Hematopoietic multipotent progenitor cell treated with erythropoietin and hydrocortisone succinate and interleukin-3 and kit ligand, for 4 days (in vitro differentiated cells): Measurements from ENCODE around the gene UROS.
A peak's percentile ranks its signal among the peaks of the same experiment; 100 is the strongest.

Experiments used
- DNase-seq: peaks from one replicate; pipeline ENCODE4 v3.0.0-alpha.2; 2015

UROS gene

DNA sequence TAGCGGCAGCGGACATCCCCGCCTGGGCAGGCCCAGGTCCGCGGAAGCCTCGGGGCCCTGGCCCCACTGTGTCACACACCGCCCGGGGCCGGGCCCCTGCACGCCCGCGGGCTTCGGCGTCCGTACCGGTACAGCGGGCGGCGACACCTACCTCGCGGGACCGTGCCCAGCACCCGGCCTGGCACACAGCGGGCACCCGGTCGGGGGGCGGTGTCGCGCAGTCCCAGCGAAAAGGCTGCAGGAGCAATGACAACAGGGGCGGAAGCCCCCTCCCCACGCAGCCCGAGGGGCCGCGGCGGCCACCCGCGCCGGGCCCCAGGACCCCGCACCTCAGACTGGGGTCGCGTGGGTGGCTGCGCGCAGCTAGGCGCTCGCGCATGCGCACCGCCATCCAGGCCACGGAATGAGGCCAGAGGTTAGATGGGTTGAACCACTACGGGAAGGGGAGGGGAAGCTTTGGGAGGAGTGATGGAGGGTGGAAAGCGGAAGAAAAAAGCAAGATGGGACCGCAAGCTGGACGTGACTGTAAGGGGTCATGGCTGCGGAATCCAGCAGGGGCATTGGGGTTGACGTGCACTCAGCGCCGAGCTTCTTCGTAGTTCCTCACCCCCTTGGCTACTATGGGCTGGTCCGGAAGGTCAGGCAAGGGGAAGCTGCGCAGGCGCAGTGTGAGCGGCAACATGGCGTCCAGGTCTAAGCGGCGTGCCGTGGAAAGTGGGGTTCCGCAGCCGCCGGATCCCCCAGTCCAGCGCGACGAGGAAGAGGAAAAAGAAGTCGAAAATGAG lies at the start of gene UROS, which contains the start of gene BCCIP:
TSS of gene UROS (minus strand) at position 381 of the 785 bp plus-strand sequence. CDS start 6,759 bp downstream, outside the sequence.
TSS of gene BCCIP (plus strand) at position 669 of the 785 bp plus-strand sequence. CDS start at position 681, 12 bp downstream.
- DNase-seq: peak; percentile 96

DNA sequence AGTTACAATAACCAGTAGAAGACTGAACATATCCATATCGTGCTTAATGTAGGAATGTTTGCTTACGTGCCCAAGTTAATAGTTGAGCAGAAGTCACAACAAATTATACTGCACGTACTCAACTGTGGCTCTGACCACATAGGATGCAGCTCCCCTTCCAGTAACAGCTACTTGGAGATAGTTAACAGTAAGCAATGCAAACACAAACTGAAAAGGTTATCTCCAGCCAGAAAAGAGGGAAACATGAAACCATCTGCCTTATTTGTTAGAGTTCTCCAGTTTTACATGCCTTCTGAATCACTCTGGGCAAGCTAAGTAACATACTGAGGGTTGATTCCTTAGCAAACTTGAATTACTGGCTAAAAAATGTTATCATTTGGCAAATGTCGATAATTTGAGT lies 48.3 kb upstream of the UROS start:
- no peak for DNase-seq

- DNase-seq: peak; percentile 76
These were observed 45.4 kb upstream of the UROS start for GRCh38 chr10:125868372-125868975.

- DNase-seq: no peak
These were observed 43.5 kb upstream of the UROS start for GRCh38 chr10:125866421-125867029.

DNA sequence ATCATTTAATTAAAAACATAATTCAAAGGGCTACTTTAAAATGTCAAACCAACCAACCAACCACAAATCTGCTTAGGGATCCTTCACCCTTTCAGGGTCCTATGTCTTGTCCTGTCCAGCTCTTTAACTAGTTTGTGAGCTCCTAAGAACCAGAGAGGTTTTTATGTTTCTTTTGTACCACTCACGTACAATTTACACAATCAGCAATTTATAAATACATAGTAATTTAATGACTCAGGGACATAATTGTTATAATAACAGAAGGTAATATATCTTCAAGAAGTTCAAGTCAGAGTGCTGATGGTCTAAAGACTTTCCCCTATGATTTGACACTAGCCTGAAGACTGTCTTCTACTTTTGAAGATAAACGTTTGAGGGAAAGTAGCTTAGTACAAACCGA lies 42.1 kb upstream of the UROS start:
- DNase-seq: no peak

DNA sequence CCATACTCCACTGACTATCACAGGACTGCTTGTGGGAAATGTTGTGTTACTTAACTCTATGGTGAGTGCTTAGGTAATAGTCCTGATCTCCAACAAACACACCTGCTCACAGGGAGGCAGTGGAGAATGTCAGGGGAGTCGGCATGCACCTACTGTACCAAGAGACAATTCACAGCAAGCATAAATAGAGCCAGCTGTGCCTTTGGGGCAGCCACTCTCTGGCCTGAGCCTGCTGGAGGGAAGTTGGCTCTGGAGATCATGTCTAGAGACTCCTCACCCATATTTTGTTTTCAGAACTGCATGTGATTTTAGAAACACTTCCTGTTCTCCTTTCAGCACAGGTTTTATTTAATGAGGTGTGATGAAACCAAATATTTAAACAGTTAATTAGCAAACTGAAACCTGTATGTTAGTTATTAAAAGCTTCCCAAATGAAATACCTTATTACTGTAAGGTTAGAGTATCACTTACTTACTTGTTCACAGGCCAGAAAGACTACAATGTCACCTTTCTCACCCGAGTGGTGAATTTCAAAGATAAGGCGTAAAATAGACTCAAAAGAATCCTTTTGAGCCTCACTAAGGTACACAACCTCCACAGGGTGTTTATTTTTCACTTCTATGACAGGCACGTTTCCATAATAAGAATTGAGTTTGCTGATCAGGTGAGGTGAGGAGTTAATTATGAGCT lies 36.2 kb upstream of the UROS start:
- no peak for DNase-seq

DNA sequence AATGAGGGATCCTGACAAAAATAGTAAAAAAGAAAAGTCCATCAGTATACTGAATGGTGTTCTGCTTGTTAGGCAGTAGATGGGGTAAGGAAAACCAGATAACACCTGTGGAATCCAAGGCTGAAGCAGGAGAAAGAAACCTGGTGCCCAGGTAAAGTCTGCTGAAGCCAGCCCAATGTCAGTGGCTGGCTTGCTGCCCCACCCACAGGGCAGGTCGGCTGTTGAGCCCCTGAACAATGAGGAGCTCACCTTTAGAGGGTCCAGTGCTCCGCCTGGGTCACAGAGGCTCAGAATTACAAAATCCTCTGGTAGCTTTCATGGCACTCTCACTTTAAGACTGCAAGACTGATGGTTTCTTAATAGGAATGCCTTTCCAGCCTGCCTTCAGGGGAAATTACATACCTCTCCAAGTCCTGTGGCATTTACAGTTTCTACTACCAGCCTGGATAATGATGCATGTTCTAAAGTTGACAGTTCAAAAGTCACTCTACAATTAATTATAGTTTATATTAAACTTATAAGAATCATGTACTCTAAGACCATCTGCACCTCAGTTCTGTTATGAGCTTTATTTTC lies 34.2 kb upstream of the UROS start:
- no peak for DNase-seq

DNA sequence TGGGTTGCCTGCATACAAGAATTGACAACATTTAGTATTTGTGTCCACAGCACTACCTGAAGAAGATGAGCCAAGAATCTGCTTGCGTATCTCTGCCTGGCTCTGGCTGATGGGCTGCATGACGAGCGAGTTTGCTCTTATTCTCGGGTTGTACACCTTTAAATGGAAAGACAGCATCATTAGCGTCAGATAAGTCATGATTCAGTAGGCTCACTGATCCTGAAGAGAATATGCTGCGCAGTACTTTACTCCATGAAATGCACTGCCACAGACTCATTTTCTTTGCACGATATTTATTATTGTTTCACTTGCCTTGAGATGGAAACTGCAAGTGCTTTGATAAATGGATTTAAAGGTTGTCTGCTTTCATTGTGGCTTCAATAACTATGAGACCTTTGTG lies 29.4 kb upstream of the UROS start:
- DNase-seq: no peak

GRCh38 chr10:125850766-125851731 lies 28.0 kb upstream of the UROS start:
- DNase-seq: no peak

DNA sequence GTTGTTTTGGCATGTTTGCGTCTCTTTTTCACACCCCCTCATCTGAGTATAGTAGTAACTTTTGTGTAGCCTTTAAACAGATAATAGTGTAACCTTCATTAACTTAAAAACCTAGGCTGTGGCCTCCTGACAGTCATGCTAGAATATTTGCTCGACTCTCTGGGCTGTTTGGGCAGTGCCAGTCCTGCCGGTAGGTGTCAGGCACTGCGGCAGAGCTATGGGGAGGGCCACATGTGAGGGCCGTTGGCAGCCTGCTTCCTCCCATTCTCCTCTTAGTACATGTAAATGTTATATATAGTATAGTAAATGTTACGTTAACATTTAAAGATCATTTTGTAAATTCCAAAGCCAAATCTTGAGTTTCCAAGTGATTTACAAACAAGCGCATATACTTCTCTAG lies 26.4 kb upstream of the UROS start:
- no peak for DNase-seq

DNA sequence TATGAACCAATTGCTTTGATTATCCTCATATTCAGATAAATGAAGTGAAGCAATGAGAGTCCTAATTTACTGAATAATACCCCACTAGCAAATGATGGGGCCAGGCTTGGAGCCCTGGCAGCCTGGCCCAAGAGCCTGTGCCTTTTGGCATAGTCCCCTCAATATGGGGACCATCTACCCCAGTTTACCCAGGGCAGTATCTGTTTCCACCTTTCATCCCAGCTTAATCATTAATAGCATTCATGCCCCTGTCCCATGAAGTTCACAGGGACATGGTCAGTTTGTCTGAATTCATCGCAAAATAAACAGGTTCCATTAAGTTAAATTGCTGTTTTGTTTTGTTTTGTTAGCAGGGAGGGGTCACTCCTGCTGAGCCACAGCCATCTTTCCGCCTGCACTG lies 25.8 kb upstream of the UROS start:
- no peak for DNase-seq

- no peak for DNase-seq
These were observed 25.3 kb upstream of the UROS start for GRCh38 chr10:125848371-125848770.

GRCh38 chr10:125846894-125847293 lies 23.8 kb upstream of the UROS start:
- DNase-seq: no peak

GRCh38 chr10:125845617-125846016 lies 22.6 kb upstream of the UROS start:
- no peak for DNase-seq

GRCh38 chr10:125844751-125845221 lies 21.7 kb upstream of the UROS start:
- no peak for DNase-seq

- DNase-seq: no peak
These were observed 20.7 kb upstream of the UROS start for GRCh38 chr10:125843603-125844329.

DNA sequence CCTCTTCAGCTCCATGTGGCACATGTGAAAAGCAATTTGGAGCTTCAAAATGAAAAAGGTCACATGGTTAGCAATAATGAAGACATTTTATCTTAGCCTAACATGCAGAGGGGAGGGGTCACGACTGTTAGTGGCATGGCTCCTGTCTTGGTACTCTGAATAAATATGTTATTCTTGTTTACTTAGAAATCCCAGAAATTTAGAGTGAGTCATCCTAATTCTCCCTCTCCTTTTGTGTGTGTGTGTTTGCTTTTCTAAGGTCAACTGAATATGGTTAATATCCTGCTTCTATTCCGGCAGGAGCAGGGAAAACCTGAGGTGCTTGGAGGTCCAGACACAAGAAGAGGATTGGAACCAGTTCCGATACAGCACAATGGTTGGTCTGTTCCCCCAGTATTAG lies 17.9 kb upstream of the UROS start:
- DNase-seq: no peak

GRCh38 chr10:125840406-125840805 lies 17.3 kb upstream of the UROS start:
- no peak for DNase-seq

DNA sequence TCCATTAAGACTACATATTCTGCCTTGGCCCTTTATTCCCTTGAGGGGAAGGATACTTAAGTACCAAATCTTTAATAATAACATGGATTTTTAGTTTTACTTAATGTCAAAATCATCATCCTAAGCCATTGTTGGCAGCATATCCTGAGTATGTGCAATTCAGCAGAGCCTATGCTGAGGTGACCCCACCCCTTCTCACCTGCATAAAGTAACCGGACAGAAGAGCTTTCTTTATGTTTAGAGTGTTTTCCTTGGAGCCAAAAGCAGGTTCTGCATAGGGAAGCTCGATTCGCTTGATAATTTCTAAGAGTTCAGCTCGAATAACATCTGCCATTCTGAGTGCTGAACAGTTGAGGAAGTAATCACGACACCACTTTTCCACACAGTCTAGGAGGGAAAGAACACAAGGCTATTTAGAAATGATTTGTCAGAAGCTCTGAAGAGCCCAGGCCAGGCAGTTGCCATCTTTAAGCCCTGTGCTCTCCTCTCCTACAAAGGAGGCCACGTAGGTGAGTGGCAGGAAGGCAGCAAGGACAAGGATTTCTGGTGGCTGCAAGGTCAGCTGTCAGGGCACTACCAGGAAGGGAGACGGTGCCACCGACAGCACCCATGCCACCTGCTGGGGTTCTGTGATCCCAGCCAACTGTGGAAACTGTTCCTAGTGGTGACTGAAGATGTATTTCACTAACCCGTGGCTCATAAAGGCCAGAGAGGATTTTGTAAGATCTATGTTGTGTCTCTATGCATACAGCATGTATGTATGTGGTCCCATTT lies 15.9 kb upstream of the UROS start:
- DNase-seq: no peak

DNA sequence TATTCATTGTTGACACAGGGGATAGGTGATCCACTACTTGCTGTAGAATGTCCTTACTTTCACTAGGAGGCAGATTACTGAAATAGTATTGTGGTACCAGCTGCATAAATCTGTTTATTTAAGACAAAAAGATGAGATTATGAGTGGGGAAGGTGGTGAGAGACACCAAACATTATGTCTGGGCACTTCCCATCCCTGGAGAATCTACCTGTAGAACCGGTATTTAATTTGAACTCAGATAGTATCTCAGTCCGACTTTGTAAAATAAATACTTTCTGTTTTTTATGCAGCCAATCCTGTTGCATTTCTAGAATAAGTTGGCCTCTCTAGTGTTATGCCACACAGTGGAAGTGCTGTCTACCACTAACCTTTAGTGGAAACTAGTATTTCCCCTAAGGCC lies 13.7 kb upstream of the UROS start:
- no peak for DNase-seq
